ENCODE measurements around the gene CNTFR.

The CNTFR gene

DNA sequence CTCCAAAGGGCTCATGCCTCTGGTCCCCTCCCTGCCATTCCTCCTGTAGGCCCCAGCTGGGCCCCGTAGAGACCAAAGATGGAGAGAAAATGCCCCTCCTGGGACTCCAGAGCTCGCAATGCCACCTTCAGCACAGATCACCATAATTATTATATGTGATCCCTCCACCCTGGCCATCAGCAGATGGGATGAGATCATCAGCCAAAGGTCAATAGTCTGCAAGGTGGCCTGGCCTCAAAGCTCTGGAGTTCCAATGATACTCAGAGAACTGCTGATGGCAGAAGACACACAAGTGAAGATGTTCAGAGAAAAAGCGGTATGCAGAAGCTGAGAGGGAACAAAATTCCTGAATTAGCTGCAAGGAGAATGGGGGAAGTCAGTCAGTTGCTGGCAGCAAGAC is 17.4 kb upstream of the CNTFR start:
- no peaks in the 10 kb centered on the region for H3K36me3 Mint-ChIP-seq
- no peak for DNase-seq (ENCODE audit: low spot score in 2 of 2)
- no peaks in the 10 kb centered on the region for H3K9me3 Mint-ChIP-seq
- ATAC-seq (ENCODE audit: low read depth): no peak
- no peak overlapping the region for H3K4me3 Mint-ChIP-seq
- H3K27ac Mint-ChIP-seq: no peak overlapping the region
- peaks cover 6% of the 10 kb centered on the region for H3K4me1 Mint-ChIP-seq
- no peaks in the 10 kb centered on the region for H3K27me3 Mint-ChIP-seq

DNA sequence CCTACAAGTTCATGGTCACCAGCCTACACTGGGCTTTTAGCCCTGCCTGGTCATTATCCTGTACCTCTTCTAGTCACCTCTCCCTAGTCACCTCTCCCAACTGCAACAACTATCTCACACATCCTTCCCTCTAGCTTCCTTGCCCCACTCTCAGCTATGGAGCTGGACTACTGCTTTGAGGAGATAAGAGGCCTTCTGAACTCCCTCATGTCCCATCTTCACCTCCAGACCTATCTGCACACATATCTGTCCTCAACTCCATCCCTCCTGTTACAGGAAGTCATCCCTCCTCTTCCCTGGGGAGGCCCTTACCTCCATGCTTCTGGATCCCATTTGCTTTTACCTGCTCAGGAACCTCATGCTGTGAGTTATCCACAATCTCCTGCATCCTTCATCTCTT is 16.7 kb upstream of the CNTFR start:
- Mint-ChIP-seq H3K9me3 (no peaks in the 10 kb centered on the region), H3K27me3 (peaks cover 2% of the 10 kb centered on the region), H3K27ac (no peak overlapping the region), H3K36me3 (no peaks in the 10 kb centered on the region), H3K4me3 (no peak overlapping the region), H3K4me1 (peaks cover 4% of the 10 kb centered on the region)
- ATAC-seq (ENCODE audit: low read depth) (no peak), DNase-seq (ENCODE audit: low spot score in 2 of 2) (no peak)

GRCh38 chr9:34603610-34604231 is 14.2 kb upstream of the CNTFR start:
- DNase-seq (ENCODE audit: low spot score in 2 of 2): peak; percentile 77 to 84
- no peak overlapping the region for H3K27ac Mint-ChIP-seq

GRCh38 chr9:34601937-34602573 is 12.5 kb upstream of the CNTFR start:
- Mint-ChIP-seq H3K27ac (no peak overlapping the region), H3K9me3 (no peaks in the 10 kb centered on the region), H3K36me3 (no peaks in the 10 kb centered on the region), H3K27me3 (peaks cover 7% of the 10 kb centered on the region), H3K4me3 (no peak overlapping the region), H3K4me1 (peaks cover 3% of the 10 kb centered on the region)
- no peak for DNase-seq (ENCODE audit: low spot score in 2 of 2)
- ATAC-seq (ENCODE audit: low read depth): no peak

More at GRCh38 chr9:34603610-34604231, 14.2 kb upstream of the CNTFR start:
- Mint-ChIP-seq H3K9me3 (no peaks in the 10 kb centered on the region), H3K4me3 (no peak overlapping the region), H3K4me1 (peaks cover 3% of the 10 kb centered on the region), H3K36me3 (no peaks in the 10 kb centered on the region), H3K27me3 (peaks cover 4% of the 10 kb centered on the region)
- ATAC-seq (ENCODE audit: low read depth): peak; percentile 97

- H3K27ac Mint-ChIP-seq: no peak overlapping the region
- peaks cover 3% of the 10 kb centered on the region for H3K4me1 Mint-ChIP-seq
- no peak overlapping the region for H3K4me3 Mint-ChIP-seq
- H3K36me3 Mint-ChIP-seq: no peaks in the 10 kb centered on the region
- peaks cover 16% of the 10 kb centered on the region for H3K27me3 Mint-ChIP-seq
- ATAC-seq (ENCODE audit: low read depth) (no peak), DNase-seq (ENCODE audit: low spot score in 2 of 2) (no peak)
- H3K9me3 Mint-ChIP-seq: no peaks in the 10 kb centered on the region
Measured at GRCh38 chr9:34600908-34601307, 11.4 kb upstream of the CNTFR start.

- no peak overlapping the region for H3K27ac Mint-ChIP-seq
- DNase-seq (ENCODE audit: low spot score in 2 of 2): no peak
- no peaks in the 10 kb centered on the region for H3K36me3 Mint-ChIP-seq
- no peak overlapping the region for H3K4me3 Mint-ChIP-seq
- no peak for ATAC-seq (ENCODE audit: low read depth)
- H3K9me3 Mint-ChIP-seq: no peaks in the 10 kb centered on the region
- H3K27me3 Mint-ChIP-seq: peaks cover 20% of the 10 kb centered on the region
- H3K4me1 Mint-ChIP-seq: peaks cover 3% of the 10 kb centered on the region
Measured at GRCh38 chr9:34599546-34599945, 10.0 kb upstream of the CNTFR start.

DNA sequence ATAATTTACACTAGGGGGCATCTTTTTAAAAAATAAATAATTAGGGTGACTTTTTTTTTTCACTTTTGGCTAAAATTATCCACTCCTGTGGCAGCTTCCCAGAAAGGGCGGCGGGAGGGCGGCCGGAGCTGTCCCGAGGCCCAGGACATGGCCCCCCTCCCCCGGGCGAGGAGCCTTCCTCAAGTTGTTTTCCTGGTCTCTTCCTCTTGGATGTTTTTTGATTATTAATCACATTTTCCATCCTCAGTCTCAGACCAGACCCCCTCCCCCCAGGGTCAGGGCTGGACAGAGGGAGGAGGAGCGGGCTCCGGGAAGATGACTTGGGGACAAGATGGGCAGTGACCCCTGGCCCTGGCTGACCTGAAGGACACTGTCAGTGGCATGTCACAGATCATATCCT is 4.7 kb upstream of the CNTFR start:
- H3K27ac Mint-ChIP-seq: no peak overlapping the region
- peaks cover 17% of the 10 kb centered on the region for H3K4me1 Mint-ChIP-seq
- no peak overlapping the region for H3K4me3 Mint-ChIP-seq
- no peak for ATAC-seq (ENCODE audit: low read depth)
- H3K27me3 Mint-ChIP-seq: peaks cover 39% of the 10 kb centered on the region
- no peaks in the 10 kb centered on the region for H3K36me3 Mint-ChIP-seq
- no peaks in the 10 kb centered on the region for H3K9me3 Mint-ChIP-seq
- DNase-seq (ENCODE audit: low spot score in 2 of 2): no peak

GRCh38 chr9:34592895-34593601 is 3.5 kb upstream of the CNTFR start:
- DNase-seq (ENCODE audit: low spot score in 2 of 2) (no peak), ATAC-seq (ENCODE audit: low read depth) (peak; percentile 17)
- H3K36me3 Mint-ChIP-seq: no peaks in the 10 kb centered on the region
- peaks cover 25% of the 10 kb centered on the region for H3K4me1 Mint-ChIP-seq
- no peaks in the 10 kb centered on the region for H3K9me3 Mint-ChIP-seq
- no peak overlapping the region for H3K27ac Mint-ChIP-seq
- no peak overlapping the region for H3K4me3 Mint-ChIP-seq
- H3K27me3 Mint-ChIP-seq: peaks cover 49% of the 10 kb centered on the region

DNA sequence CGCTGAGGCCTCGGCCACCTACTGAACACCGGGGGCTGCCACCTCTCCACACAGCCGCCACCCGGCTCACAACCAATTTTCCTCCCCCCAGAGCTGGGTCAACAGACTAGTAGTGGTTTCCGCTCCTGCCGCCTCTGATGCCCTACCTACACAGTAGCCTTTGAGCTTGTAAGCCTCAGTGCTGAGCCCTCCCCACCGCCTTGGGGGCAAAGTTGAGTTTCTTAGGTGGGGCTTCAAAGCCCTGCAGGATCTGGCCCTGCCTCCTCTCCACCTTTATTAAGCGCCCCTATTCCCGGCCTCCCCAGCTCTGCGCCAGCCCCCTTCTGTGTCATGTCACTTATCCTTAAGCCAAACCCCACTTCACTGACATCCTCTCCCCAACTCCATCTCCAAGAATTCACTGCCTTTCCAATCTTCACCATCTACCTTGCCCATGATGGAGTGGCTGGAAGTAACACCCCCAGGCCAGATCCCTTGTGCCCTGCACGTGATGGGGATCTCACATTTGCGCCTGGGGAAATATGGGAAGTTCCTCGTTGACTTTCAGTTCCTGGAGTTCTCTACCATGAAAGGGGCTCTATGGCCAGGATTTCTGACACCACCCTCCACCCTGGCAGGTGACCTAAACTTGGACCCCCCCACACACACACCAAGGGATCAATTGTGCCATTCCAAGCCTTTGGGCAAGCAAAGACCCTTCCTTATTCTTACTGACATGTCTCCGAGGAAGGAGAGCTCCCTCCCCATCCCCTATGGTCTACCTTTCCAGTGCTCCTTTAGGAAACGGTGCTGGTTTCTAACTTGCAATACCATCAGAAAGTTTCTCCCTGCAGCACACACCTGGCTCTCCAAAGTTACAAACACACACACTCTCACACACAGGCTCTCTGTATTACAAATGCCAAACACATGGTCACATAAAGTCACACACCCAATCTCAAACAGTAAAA is 2.7 kb upstream of the CNTFR start:
- H3K9me3 Mint-ChIP-seq: no peaks in the 10 kb centered on the region
- ATAC-seq (ENCODE audit: low read depth): peak; percentile 7
- no peaks in the 10 kb centered on the region for H3K36me3 Mint-ChIP-seq
- H3K27ac Mint-ChIP-seq: peak overlapping the region; percentile 15
- DNase-seq (ENCODE audit: low spot score in 2 of 2): no peak
- peaks cover 52% of the 10 kb centered on the region for H3K27me3 Mint-ChIP-seq
- peaks cover 25% of the 10 kb centered on the region for H3K4me1 Mint-ChIP-seq
- H3K4me3 Mint-ChIP-seq: peak overlapping the region; percentile 82

- H3K27ac Mint-ChIP-seq: no peak overlapping the region
- H3K27me3 Mint-ChIP-seq: peaks cover 52% of the 10 kb centered on the region
- no peaks in the 10 kb centered on the region for H3K9me3 Mint-ChIP-seq
- H3K4me1 Mint-ChIP-seq: peaks cover 25% of the 10 kb centered on the region
- ATAC-seq (ENCODE audit: low read depth): peak; percentile 81
- no peaks in the 10 kb centered on the region for H3K36me3 Mint-ChIP-seq
- H3K4me3 Mint-ChIP-seq: peak overlapping the region; percentile 82
- DNase-seq (ENCODE audit: low spot score in 2 of 2): peak; percentile 81 to 88
Measured at GRCh38 chr9:34591248-34591916, 1.9 kb upstream of the CNTFR start.

GRCh38 chr9:34590381-34591247 is 1.1 kb upstream of the CNTFR start:
- Mint-ChIP-seq H3K27ac (no peak overlapping the region), H3K4me3 (peak overlapping the region; percentile 82), H3K9me3 (no peaks in the 10 kb centered on the region), H3K4me1 (peaks cover 33% of the 10 kb centered on the region), H3K36me3 (no peaks in the 10 kb centered on the region), H3K27me3 (peaks cover 54% of the 10 kb centered on the region)
- ATAC-seq (ENCODE audit: low read depth): peak; percentile 7
- peak in 1 of 2 donors; percentile 38 for DNase-seq (ENCODE audit: low spot score in 2 of 2)

- H3K27me3 Mint-ChIP-seq: peaks cover 52% of the 10 kb centered on the region
- no peak for ATAC-seq (ENCODE audit: low read depth)
Measured at GRCh38 chr9:34588671-34589635, 571 bp downstream of the CNTFR start.

More at GRCh38 chr9:34588671-34589635, 571 bp downstream of the CNTFR start:
- Mint-ChIP-seq H3K36me3 (no peaks in the 10 kb centered on the region), H3K4me3 (peak overlapping the region; percentile 68), H3K4me1 (peaks cover 34% of the 10 kb centered on the region), H3K9me3 (no peaks in the 10 kb centered on the region), H3K27ac (no peak overlapping the region)
- DNase-seq (ENCODE audit: low spot score in 2 of 2): no peak

Data from memory B cell (primary cell).